WTC11 (cell line): ENCODE results near the gene CDCA8. TPM values are rescaled to one million over a fixed set of nuclear protein-coding genes. Genes with fewer than 3 reads are reported as not detected.

Source experiments
- ATAC-seq: fragments of 200-7000 bp; cut with Tn5 transposase; 2 replicates; pipeline ENCODE4 v1.10.0; 2021; ENCODE audit warnings: mild to moderate bottlenecking, moderate library complexity
- CTCF ChIA-PET: fragments of 300-600 bp; sonication (Branson Sonifier 250); formaldehyde crosslinking; loops from one replicate; lab custom pipeline; 2021; ENCODE audit warnings: antibody characterized with exemption; lab: Charles Lee
- POLR2A ChIA-PET: fragments of 350-600 bp; sonication (Branson Sonifier 250); formaldehyde crosslinking; loops from one replicate; lab custom pipeline; 2021; ENCODE audit warnings: antibody characterized with exemption; lab: Charles Lee
- DNase-seq: peaks from one replicate; pipeline ENCODE4 v3.0.0; 2021; ENCODE audit warnings: low spot score
- H3K27ac Mint-ChIP-seq: 2 replicates; pipeline ENCODE4 v1.8.0; 2021; ENCODE audit warnings: mixed read lengths
- H3K27me3 Mint-ChIP-seq: 2 replicates; pipeline ENCODE4 v1.8.0; 2021; ENCODE audit warnings: low read depth, mild to moderate bottlenecking, moderate library complexity, mixed read lengths
- H3K36me3 Mint-ChIP-seq: 2 replicates; pipeline ENCODE4 v1.8.0; 2021; ENCODE audit warnings: mixed read lengths
- H3K4me1 Mint-ChIP-seq: 2 replicates; pipeline ENCODE4 v1.8.0; 2022; ENCODE audit warnings: mixed read lengths
- H3K4me3 Mint-ChIP-seq: 2 replicates; pipeline ENCODE4 v1.8.0; 2021; ENCODE audit warnings: mild to moderate bottlenecking, moderate library complexity, mixed read lengths
- H3K9me3 Mint-ChIP-seq: 2 replicates; pipeline ENCODE4 v1.8.0; 2021; ENCODE audit warnings: mixed read lengths
- ERG ChIP-seq: fragments of 250-450 bp; sonication (Bioruptor Pico); IDR thresholded peaks from 2 replicates; pipeline ENCODE4 v1.8.0; 2021; ENCODE audit warnings: mild to moderate bottlenecking
- ETV6 ChIP-seq: sonication (generic); formaldehyde crosslinking; IDR thresholded peaks from 2 replicates; pipeline ENCODE4 v1.8.1; 2022; ENCODE audit warnings: mild to moderate bottlenecking, missing genetic modification reagents
- GABPB1 ChIP-seq: sonication (generic); formaldehyde crosslinking; IDR thresholded peaks from 2 replicates; pipeline ENCODE4 v1.8.1; 2023; ENCODE audit warnings: mild to moderate bottlenecking, missing genetic modification reagents
- GRHL2 ChIP-seq: fragments of 250-450 bp; sonication (Bioruptor Pico); IDR thresholded peaks from 2 replicates; pipeline ENCODE4 v1.8.0; 2022; ENCODE audit warnings: mild to moderate bottlenecking, moderate library complexity; ENCODE audit not compliant: insufficient replicate concordance, severe bottlenecking
- IRF2 ChIP-seq: sonication (generic); formaldehyde crosslinking; IDR thresholded peaks from 2 replicates; pipeline ENCODE4 v1.8.0; 2022; ENCODE audit warnings: low read depth, missing genetic modification reagents, borderline replicate concordance
- MAX ChIP-seq: sonication (generic); formaldehyde crosslinking; IDR thresholded peaks from 2 replicates; pipeline ENCODE4 v1.8.0; 2022; ENCODE audit warnings: mild to moderate bottlenecking, missing genetic modification reagents
- NFE2L1 ChIP-seq: sonication (generic); formaldehyde crosslinking; IDR thresholded peaks from 2 replicates; pipeline ENCODE4 v1.8.1; 2023; ENCODE audit warnings: missing genetic modification reagents
- NFYB ChIP-seq: sonication (generic); formaldehyde crosslinking; conservative IDR thresholded peaks from 2 replicates; pipeline ENCODE4 v1.8.0; 2022; ENCODE audit warnings: low read depth, missing genetic modification reagents
- NR2C2 ChIP-seq: sonication (generic); formaldehyde crosslinking; IDR thresholded peaks from 2 replicates; pipeline ENCODE4 v1.8.0; 2022; ENCODE audit warnings: mild to moderate bottlenecking, missing genetic modification reagents
- TCF7 ChIP-seq: sonication (generic); formaldehyde crosslinking; IDR thresholded peaks from 2 replicates; pipeline ENCODE4 v1.8.0; 2022; ENCODE audit warnings: mild to moderate bottlenecking, low read depth, missing genetic modification reagents, moderate library complexity
- ZNF281 ChIP-seq: sonication (generic); formaldehyde crosslinking; IDR thresholded peaks from 2 replicates; pipeline ENCODE4 v1.8.0; 2023; ENCODE audit warnings: mild to moderate bottlenecking, missing genetic modification reagents
- ZNF317 ChIP-seq: sonication (generic); formaldehyde crosslinking; IDR thresholded peaks from 2 replicates; pipeline ENCODE4 v1.8.1; 2023; ENCODE audit warnings: low read depth, mild to moderate bottlenecking, moderate library complexity, missing genetic modification reagents, borderline replicate concordance
- ZNF396 ChIP-seq: fragments of 250-450 bp; sonication (Bioruptor Pico); IDR thresholded peaks from 2 replicates; pipeline ENCODE4 v1.8.0; 2021; ENCODE audit warnings: mild to moderate bottlenecking, moderate library complexity, borderline replicate concordance
- total RNA-seq: library from RNA; stranded (reverse); gene quantifications from 3 replicates; pipeline ENCODE4 v1.2.3, GENCODE V29; 2021
- TF ChIP-seq, protein P1 (sequence below): fragments of 250-450 bp; sonication (Bioruptor Pico); IDR thresholded peaks from 2 replicates; pipeline ENCODE4 v1.9.0; 2021; ENCODE audit warnings: mild to moderate bottlenecking, borderline replicate concordance
- TF ChIP-seq, protein P2 (sequence below): sonication (generic); formaldehyde crosslinking; IDR thresholded peaks from 2 replicates; pipeline ENCODE4 v1.8.1; 2023; ENCODE audit warnings: mild to moderate bottlenecking, missing genetic modification reagents

CDCA8 gene
- total RNA-seq, 1 experiment from 2014 or later = 47.7 TPM

DNA sequence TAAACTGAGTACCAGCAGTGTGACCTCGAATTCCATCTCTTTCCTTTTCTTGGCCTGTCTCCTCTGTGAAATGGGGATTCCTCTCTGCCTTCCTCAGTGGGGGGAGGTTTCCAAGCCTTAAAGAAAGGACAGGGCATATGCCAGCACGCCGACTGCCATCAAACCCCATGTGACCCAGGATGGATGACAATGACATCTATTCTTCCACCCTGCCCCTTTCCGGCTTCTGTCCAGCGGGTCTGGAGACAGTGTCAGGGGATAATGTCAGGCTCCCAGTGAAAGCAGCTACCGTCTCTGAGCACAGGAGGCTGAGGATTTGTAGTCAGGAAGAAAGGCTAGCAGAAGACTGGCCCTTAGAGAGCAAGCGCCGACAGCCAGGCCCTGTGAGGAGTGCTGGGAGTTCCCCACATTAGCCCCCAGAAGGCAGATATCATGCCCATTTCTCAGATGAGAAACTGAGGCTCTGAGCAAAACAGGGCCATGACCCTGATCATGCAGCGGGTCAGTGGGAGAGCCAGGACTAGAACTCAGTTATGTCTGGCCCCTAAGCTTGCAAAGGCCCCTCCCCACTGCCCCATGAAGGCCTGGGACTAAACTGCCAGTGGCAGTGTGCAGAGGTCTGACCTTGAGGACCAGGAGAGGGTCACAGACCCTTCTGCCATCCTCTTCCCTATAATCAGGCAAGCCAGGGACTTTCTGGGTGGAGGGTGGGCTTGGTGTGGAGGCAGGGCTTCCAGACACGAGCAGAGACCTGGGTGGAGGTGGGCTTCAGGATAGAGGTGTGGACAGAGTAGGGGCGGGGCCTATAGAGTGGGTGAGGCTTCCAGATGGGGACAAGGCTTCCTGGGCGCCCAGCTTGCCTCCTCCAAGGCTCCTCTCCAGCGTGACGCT lies 30.1 kb downstream of the CDCA8 start:
- H3K4me3 Mint-ChIP-seq = no peak overlapping the region

DNA sequence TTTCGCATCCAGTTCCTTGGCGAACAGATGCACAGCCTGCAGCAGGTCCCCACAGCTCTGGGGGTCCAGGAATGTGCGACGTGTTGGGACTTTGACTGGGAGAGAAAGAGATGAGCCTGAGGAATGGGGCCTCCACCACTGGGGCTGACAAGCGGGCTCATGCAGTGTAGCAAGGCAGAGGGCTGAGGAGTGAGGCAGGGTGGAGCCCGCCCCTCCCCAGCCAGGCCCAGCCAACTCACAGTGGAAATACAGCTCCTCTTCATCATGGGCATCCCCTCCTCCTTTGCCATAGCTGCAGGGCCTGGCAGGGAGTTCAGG lies 30.7 kb downstream of the CDCA8 start:
- H3K27ac Mint-ChIP-seq = no peak overlapping the region
- TF ChIP-seq NFYB (no peak), TCF7 (CRISPR knock-in tag) (no peak), GABPB1 (CRISPR knock-in tag) (no peak), ETV6 (CRISPR knock-in tag) (no peak), MAX (no peak), ZNF396 (CRISPR knock-in tag) (no peak)
- TF ChIP-seq, protein P1, sequence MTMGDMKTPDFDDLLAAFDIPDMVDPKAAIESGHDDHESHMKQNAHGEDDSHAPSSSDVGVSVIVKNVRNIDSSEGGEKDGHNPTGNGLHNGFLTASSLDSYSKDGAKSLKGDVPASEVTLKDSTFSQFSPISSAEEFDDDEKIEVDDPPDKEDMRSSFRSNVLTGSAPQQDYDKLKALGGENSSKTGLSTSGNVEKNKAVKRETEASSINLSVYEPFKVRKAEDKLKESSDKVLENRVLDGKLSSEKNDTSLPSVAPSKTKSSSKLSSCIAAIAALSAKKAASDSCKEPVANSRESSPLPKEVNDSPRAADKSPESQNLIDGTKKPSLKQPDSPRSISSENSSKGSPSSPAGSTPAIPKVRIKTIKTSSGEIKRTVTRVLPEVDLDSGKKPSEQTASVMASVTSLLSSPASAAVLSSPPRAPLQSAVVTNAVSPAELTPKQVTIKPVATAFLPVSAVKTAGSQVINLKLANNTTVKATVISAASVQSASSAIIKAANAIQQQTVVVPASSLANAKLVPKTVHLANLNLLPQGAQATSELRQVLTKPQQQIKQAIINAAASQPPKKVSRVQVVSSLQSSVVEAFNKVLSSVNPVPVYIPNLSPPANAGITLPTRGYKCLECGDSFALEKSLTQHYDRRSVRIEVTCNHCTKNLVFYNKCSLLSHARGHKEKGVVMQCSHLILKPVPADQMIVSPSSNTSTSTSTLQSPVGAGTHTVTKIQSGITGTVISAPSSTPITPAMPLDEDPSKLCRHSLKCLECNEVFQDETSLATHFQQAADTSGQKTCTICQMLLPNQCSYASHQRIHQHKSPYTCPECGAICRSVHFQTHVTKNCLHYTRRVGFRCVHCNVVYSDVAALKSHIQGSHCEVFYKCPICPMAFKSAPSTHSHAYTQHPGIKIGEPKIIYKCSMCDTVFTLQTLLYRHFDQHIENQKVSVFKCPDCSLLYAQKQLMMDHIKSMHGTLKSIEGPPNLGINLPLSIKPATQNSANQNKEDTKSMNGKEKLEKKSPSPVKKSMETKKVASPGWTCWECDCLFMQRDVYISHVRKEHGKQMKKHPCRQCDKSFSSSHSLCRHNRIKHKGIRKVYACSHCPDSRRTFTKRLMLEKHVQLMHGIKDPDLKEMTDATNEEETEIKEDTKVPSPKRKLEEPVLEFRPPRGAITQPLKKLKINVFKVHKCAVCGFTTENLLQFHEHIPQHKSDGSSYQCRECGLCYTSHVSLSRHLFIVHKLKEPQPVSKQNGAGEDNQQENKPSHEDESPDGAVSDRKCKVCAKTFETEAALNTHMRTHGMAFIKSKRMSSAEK (CRISPR knock-in tag) = no peak
- TF ChIP-seq, protein P2, sequence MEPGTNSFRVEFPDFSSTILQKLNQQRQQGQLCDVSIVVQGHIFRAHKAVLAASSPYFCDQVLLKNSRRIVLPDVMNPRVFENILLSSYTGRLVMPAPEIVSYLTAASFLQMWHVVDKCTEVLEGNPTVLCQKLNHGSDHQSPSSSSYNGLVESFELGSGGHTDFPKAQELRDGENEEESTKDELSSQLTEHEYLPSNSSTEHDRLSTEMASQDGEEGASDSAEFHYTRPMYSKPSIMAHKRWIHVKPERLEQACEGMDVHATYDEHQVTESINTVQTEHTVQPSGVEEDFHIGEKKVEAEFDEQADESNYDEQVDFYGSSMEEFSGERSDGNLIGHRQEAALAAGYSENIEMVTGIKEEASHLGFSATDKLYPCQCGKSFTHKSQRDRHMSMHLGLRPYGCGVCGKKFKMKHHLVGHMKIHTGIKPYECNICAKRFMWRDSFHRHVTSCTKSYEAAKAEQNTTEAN = no peak
- ChIA-PET POLR2A (no interaction called here), CTCF (interaction anchor here (2.5 to 3.4 kb wide), 2 partner anchors 42 to 137 kb away, joined by 13 to 14 read pairs; partner anchors contain the start of genes EPHA10 and MTF1)
- no peak overlapping the region for H3K4me3 Mint-ChIP-seq
- no peak for DNase-seq
- H3K4me1 Mint-ChIP-seq = peaks cover 6% of the 10 kb centered on the region; the same call in 1 of the 2 replicates
- no peaks in the 10 kb centered on the region; the same call in 1 of the 2 replicates for H3K27me3 Mint-ChIP-seq
- H3K36me3 Mint-ChIP-seq = no peaks in the 10 kb centered on the region
- peak; percentile 8; the same call in 1 of the 2 replicates for ATAC-seq
- H3K9me3 Mint-ChIP-seq = no peaks in the 10 kb centered on the region

More for the DNA sequence above, 30.1 kb downstream of the CDCA8 start:
- TF ChIP-seq ERG (CRISPR knock-in tag) (no peak), NR2C2 (CRISPR knock-in tag) (no peak), IRF2 (CRISPR knock-in tag) (no peak), NFE2L1 (CRISPR knock-in tag) (no peak), GRHL2 (CRISPR knock-in tag) (no peak), ZNF317 (CRISPR knock-in tag) (no peak), ZNF281 (CRISPR knock-in tag) (no peak), GABPB1 (CRISPR knock-in tag) (no peak)
- Mint-ChIP-seq H3K27me3 (no peaks in the 10 kb centered on the region; the same call in 1 of the 2 replicates), H3K4me1 (peaks cover 6% of the 10 kb centered on the region; the same call in 1 of the 2 replicates), H3K27ac (no peak overlapping the region), H3K36me3 (no peaks in the 10 kb centered on the region), H3K9me3 (no peaks in the 10 kb centered on the region)
- ChIA-PET CTCF (interaction anchor here (1.0 to 3.4 kb wide), 5 partner anchors 19 to 137 kb away, joined by 3 to 14 read pairs (median 4); partner anchors contain the start of genes EPHA10, MTF1 and YRDC), POLR2A (interaction anchor here (0.8 kb wide), 1 partner anchor 31 kb away, joined by 3 read pairs; no protein-coding TSS in a partner anchor)
- no peak for DNase-seq
- ATAC-seq = no peak
